GM18868 (cell line): ENCODE data around the gene DLGAP4.
"Not testable (repeated sequence)": the region's sequence is repeated elsewhere in the genome, so short reads cannot be mapped to it uniquely, and the experiment has no call there.

Experiments
- ATAC-seq: cut with Tn5 transposase; IDR thresholded peaks from one replicate; pipeline ENCODE4 v1.9.1; 2021; ENCODE audit warnings: mild to moderate bottlenecking, moderate library complexity; ENCODE audit not compliant: unreplicated experiment

The DLGAP4 gene

DNA sequence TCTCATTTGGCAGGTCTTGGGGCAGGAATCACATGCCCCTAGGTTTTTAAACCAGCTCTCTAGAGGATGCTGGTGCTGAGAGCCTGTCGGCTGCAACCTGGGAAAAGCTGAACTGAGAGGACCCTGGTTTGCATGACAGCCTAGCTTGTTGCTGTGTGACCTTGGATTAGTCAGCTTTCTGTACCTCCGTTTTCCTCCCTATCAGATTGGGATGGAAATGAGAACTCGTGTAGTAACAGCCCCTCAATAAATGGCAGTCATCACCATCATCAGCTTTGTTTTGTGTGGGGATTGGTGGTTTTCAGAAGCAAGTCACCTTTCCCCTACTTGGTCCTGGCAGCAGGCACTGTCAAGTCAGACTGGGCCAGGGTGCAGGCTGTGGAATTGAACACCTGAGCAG is 159.9 kb downstream of the DLGAP4 start:
- ATAC-seq = no peak

GRCh38 chr20:36467076-36467999 is 161.2 kb downstream of the DLGAP4 start:
- no peak for ATAC-seq

- ATAC-seq = no peak
These were observed 162.2 kb downstream of the DLGAP4 start for GRCh38 chr20:36468149-36469000.

DNA sequence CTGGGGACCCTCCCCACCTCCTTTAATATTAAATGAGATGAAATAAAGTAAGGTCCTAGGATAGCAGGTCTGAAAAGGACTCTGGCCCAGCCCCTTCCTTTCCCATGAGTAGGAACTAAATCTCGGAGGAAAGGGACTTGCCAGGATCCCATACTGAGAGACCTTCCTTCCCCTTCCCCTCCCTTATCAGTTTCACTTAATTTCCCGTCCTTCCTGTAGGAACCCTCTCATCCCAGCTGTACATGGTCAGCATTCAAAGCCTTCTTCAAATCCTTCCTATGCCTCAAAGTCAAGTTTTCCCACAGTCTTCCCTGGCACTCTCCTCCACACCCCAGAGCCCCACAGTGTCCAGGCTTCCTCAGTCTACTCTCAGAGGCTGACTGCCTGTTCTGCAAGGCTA is 163.8 kb downstream of the DLGAP4 start:
- no peak for ATAC-seq

GRCh38 chr20:36471885-36472636 is 165.9 kb downstream of the DLGAP4 start:
- no peak for ATAC-seq

DNA sequence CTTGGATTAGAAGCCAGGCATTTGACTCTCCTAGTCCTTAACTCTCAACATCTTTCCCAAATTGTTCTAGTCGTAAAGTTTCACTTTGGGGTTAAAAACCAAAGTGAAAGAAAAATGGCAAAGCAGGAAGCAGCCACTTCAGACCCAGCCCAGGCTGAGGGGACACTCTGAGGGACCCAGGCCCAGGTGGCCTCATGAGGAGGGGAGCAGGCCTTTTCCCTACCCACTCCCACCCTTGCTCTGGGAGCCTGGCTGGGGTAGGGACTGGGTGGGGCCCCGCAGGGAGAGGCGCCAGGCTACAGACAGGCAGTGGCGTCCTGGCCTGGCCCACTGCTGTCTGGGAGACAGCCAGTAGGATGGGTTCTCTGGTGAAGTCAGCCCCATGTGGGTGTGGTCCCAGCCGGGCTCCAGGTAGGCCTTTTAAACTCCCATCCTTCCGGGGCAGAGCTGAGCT is 166.5 kb downstream of the DLGAP4 start:
- ATAC-seq = no peak

GRCh38 chr20:36473164-36473563 is 167.0 kb downstream of the DLGAP4 start:
- ATAC-seq = no peak

GRCh38 chr20:36474563-36474962 is 168.4 kb downstream of the DLGAP4 start:
- no peak for ATAC-seq

- not testable (repeated sequence) for ATAC-seq
These were observed 168.9 kb downstream of the DLGAP4 start for GRCh38 chr20:36475054-36475453.

- ATAC-seq = no peak
These were observed 171.3 kb downstream of the DLGAP4 start for GRCh38 chr20:36477475-36477874.

- ATAC-seq = no peak
These were observed 172.2 kb downstream of the DLGAP4 start for GRCh38 chr20:36478137-36478905.

DNA sequence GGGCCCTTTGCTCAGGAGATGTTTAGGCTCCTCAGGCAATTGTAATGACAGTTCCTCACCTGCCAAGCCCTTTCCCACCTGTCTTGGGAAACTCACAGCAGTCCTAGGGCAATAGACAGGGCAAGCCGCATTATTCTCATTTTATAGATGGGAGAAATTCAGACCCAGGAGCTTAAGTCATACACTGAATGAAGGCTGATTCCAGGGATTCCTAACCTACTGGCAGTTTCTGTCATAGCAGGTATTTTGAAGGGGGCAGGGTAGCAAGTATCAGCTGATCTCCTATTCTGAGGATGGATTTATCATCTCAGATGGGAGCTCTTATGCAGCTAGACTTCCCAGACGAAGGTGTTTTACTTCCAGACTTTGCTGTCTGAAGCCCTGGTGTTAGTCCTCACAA is 173.8 kb downstream of the DLGAP4 start:
- ATAC-seq = no peak

DNA sequence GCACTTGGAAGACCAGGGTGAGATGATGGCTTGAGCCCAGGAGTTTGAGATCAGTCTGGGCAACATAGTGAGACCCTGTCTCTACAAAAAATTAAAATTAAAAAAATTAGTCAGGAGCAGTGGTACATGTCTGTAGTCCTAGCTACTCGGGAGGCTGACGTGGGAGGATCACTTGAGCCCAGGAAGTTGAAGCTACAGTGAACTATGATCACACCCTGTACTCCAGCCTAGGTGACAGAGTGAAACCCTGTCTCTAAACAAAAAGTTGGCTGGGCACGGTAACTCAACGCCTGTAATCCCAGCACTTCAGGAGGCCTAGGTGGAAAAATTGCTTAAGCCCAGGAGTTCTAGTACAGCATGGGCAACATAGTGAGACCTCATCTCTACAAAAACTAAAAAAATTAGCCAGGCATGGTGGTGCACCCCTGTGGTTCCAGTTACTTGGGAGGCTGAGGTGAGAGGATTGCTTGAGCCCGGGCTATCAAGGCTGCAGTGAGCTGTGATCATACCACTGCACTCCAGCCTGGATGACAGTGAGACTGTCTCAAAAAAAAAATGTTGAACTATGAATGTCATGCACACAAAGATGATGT is 174.4 kb downstream of the DLGAP4 start:
- no peak for ATAC-seq

DNA sequence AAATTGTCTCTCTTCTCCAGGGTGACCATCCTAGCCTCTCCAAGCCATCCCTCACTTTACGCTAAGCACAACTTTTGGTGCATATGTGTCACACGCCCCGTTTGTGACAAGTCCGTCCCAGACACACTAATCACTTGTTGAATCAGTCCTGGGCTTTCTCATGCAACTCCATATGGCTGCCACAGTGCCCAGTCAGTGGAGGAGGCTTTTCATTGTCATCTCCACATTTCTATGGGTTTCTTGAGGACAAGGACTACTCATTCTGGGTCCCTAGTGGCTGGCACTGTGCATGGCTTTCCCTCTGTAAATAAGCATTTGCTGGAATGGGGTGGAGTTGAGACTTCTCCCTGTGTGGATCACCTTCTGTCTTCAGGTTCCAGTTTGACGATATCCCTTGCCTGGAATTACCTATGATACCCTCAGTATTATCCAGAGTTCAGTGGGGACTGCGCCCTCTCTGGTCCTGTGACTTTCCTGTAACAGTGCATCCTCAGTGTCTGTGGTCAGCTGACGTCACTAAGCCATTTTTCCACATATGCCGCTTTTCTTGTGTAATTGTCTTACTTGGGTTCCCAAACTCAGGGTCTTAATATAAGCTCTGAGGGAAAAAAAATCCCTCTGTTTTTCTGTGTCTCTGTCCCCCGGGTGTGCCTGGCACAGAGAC is 175.4 kb downstream of the DLGAP4 start:
- ATAC-seq = no peak

- no peak for ATAC-seq
These were observed 175.9 kb downstream of the DLGAP4 start for GRCh38 chr20:36482044-36482473.

DNA sequence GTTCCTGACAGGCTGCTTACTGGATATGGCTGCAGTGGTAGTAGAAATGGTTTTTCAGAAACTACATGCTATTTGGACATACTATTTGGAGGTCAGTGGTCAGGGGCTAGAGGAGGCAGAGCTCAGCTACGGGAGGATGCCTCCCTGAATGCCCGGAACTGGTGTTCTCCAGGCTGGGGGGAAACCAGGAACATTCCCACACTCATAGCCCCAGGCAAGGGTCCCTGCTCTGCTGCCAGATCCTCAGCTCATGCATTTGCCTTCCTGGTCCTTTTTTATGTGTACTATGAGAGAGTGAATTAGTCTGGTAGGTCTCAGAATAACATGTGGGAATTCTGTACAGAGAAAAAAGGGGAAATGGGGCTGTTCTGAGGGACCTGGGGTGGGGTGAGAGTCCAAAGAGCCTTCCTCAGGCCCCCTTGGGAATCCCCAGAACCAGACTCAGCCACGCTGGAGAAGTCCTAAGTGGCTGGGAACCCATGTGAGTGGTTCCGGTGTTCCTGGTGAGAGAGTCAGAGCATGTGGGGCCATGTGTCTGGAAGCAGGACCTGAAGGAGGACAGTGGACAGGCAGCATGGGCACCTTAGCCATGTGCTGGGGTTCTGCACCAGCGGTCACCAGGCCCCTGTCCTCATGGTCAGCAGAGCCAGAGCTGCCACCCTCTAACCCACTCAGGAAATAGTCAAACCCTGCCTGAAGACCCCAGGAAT is 177.2 kb downstream of the DLGAP4 start:
- no peak for ATAC-seq

GRCh38 chr20:36483919-36484808 is 178.0 kb downstream of the DLGAP4 start:
- ATAC-seq = no peak

DNA sequence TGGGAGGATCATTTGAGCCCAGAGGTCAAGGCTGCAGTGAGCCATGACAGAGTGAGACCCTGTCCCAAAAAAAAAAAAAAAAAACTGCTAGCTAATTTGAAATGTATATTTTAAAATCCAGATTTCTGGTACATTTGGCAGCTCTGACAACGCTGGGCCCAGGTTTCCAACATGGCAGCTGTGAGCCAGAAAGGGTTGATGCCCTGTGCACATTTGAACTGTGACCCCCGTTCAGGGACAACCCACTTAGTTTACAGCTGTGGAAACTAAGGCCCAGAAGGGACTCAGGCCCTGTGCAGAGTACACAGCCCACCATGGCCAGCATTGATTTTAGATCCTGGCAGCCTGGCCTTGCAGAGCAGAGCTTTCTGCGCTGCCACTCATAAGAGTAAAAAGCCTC is 179.1 kb downstream of the DLGAP4 start:
- no peak for ATAC-seq
